ENCODE results near the gene PPM1A. TPM values are rescaled to one million over a fixed set of nuclear protein-coding genes. Genes with fewer than 3 reads are reported as not detected.

PPM1A gene
- total RNA-seq, 1 experiment from 2014 or later, result 28.1 TPM

DNA sequence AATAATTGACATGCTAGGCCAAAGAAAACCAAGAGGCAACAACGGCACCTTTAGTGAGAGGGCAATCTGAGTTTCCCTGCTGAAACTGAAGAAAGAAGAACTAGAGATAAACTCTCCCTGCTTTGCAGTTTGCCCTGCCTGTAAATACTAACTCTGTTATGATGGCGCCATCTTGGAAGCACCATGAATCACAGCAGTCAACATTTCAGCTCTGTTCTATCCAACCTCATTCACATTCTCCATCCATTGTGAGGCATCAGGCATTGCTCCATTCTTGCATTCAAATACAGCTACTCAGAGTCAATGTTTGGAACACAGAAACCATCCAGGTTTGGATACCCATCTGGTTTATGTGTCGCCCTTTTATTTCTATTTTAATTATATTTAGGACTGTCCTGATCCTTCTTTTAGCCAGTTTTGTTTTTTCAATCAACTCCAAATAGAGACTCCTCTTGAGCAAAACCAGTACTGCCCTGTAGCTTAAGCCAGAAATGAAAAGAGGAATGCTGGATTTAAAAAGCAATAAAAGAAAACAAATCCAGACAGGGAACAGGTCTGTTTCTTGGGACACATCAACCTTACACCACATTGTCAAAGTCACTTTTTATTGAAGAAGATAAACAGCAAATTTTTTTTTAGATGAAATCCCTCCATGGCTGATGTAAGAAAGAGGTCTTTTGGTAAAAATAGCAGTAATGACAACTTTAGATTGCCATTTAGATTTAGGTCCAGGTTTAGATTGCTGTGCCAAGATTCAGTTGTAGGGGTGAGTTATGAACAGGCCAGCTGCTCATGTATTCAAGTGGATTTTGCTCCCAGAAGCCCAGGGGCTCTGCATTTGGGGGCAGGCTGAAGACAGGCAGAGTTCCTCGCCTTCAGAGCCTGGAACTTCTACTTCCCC, 33.3 kb upstream of the PPM1A start:
- Histone ChIP-seq H3K27me3 (ENCODE audit: control insufficient read depth, insufficient read depth, low read length) (no peaks in the 10 kb centered on the region), H3K4me3 (ENCODE audit: low read depth in 2 of 2, low read length in 2 of 2) (no peak overlapping the region), H3K9me3 (ENCODE audit: control insufficient read depth, insufficient read depth, low read depth, low read length) (no peaks in the 10 kb centered on the region), H3K4me1 (ENCODE audit: control insufficient read depth, insufficient read depth, low read length) (no peaks in the 10 kb centered on the region), H3K36me3 (ENCODE audit: control insufficient read depth, insufficient read depth, low read length) (no peaks in the 10 kb centered on the region), H3K27ac (ENCODE audit: low read length) (no peak overlapping the region)
- no peak for DNase-seq (ENCODE audit: low read depth, low spot score)
- in situ Hi-C loops (cut with HindIII; ENCODE audit: low pct_unique_long_range_greater_than_20kb, low sequenced_read_pairs), result no loop called here
- ChIA-PET POLR2A (no interaction called here), CTCF (no interaction called here)
- no peak for ATAC-seq
- TF ChIP-seq POLR2AphosphoS5 (IDR thresholded peaks at IDR 0.05; ENCODE audit: low read depth, low read length) (no peak), SIN3A (IDR thresholded peaks at IDR 0.05; ENCODE audit: borderline replicate concordance, insufficient read depth, low read depth, low read length) (no peak), TCF7L2 (IDR thresholded peaks at IDR 0.05; ENCODE audit: low read depth, low read length) (no peak)
- TF ChIP-seq, protein P1, sequence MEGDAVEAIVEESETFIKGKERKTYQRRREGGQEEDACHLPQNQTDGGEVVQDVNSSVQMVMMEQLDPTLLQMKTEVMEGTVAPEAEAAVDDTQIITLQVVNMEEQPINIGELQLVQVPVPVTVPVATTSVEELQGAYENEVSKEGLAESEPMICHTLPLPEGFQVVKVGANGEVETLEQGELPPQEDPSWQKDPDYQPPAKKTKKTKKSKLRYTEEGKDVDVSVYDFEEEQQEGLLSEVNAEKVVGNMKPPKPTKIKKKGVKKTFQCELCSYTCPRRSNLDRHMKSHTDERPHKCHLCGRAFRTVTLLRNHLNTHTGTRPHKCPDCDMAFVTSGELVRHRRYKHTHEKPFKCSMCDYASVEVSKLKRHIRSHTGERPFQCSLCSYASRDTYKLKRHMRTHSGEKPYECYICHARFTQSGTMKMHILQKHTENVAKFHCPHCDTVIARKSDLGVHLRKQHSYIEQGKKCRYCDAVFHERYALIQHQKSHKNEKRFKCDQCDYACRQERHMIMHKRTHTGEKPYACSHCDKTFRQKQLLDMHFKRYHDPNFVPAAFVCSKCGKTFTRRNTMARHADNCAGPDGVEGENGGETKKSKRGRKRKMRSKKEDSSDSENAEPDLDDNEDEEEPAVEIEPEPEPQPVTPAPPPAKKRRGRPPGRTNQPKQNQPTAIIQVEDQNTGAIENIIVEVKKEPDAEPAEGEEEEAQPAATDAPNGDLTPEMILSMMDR (IDR thresholded peaks at IDR 0.05), result no peak
- TF ChIP-seq, protein P2, sequence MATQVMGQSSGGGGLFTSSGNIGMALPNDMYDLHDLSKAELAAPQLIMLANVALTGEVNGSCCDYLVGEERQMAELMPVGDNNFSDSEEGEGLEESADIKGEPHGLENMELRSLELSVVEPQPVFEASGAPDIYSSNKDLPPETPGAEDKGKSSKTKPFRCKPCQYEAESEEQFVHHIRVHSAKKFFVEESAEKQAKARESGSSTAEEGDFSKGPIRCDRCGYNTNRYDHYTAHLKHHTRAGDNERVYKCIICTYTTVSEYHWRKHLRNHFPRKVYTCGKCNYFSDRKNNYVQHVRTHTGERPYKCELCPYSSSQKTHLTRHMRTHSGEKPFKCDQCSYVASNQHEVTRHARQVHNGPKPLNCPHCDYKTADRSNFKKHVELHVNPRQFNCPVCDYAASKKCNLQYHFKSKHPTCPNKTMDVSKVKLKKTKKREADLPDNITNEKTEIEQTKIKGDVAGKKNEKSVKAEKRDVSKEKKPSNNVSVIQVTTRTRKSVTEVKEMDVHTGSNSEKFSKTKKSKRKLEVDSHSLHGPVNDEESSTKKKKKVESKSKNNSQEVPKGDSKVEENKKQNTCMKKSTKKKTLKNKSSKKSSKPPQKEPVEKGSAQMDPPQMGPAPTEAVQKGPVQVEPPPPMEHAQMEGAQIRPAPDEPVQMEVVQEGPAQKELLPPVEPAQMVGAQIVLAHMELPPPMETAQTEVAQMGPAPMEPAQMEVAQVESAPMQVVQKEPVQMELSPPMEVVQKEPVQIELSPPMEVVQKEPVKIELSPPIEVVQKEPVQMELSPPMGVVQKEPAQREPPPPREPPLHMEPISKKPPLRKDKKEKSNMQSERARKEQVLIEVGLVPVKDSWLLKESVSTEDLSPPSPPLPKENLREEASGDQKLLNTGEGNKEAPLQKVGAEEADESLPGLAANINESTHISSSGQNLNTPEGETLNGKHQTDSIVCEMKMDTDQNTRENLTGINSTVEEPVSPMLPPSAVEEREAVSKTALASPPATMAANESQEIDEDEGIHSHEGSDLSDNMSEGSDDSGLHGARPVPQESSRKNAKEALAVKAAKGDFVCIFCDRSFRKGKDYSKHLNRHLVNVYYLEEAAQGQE (IDR thresholded peaks at IDR 0.05; ENCODE audit: insufficient read depth in 1 of 2, low read depth in 2 of 2, low read length in 1 of 2), result no peak
- BruUV-seq (replicated peaks), result no TSS peak
- intact Hi-C loops (cut with micrococcal nuclease; ENCODE audit: unreplicated experiment), result no loop called here

DNA sequence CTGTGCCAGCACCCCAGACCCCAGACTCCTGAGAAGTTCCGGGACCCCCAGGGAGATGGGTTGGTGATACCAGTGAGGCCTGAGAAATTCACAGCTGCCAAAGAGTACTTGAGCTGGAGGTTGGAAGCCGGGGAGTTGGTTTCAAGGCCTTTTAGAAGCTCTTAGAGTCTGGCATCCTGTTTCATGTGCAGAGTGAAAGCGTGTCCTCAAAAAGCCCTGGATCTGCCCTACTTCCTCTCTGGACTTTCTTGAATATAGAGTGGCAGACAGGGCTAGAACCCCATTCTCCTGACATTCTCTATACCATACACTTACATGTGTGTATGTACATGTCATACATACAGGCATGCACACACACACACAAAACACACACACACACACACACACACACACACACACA, 31.3 kb upstream of the PPM1A start:
- CTCF ChIA-PET, result no interaction called here
- ATAC-seq (no peak), DNase-seq (ENCODE audit: low read depth, low spot score) (no peak)
- Histone ChIP-seq H3K27ac (ENCODE audit: low read length) (no peak overlapping the region), H3K27me3 (ENCODE audit: control insufficient read depth, insufficient read depth, low read length) (no peaks in the 10 kb centered on the region), H3K9me3 (ENCODE audit: control insufficient read depth, insufficient read depth, low read depth, low read length) (no peaks in the 10 kb centered on the region), H3K4me3 (ENCODE audit: low read depth in 2 of 2, low read length in 2 of 2) (no peak overlapping the region), H3K4me1 (ENCODE audit: control insufficient read depth, insufficient read depth, low read length) (no peaks in the 10 kb centered on the region), H3K36me3 (ENCODE audit: control insufficient read depth, insufficient read depth, low read length) (no peaks in the 10 kb centered on the region)
- BruUV-seq (replicated peaks), result no TSS peak
- POLR2A ChIA-PET, result no interaction called here
- TF ChIP-seq, protein P2 (IDR thresholded peaks at IDR 0.05; ENCODE audit: insufficient read depth in 1 of 2, low read depth in 2 of 2, low read length in 1 of 2), result no peak
- TF ChIP-seq SIN3A (IDR thresholded peaks at IDR 0.05; ENCODE audit: borderline replicate concordance, insufficient read depth, low read depth, low read length), result no peak
- TF ChIP-seq, protein P1 (IDR thresholded peaks at IDR 0.05), result no peak
- no peak for TF ChIP-seq TCF7L2 (IDR thresholded peaks at IDR 0.05; ENCODE audit: low read depth, low read length)
- TF ChIP-seq POLR2AphosphoS5 (IDR thresholded peaks at IDR 0.05; ENCODE audit: low read depth, low read length), result no peak
- intact Hi-C loops (cut with micrococcal nuclease; ENCODE audit: unreplicated experiment) (no loop called here), in situ Hi-C loops (cut with HindIII; ENCODE audit: low pct_unique_long_range_greater_than_20kb, low sequenced_read_pairs) (no loop called here)

All from Panc1 (cell line).